Chondrocyte (in vitro differentiated cells): ENCODE measurements around the gene MSRB3. TPM values are rescaled to one million over a fixed set of nuclear protein-coding genes. Genes with fewer than 3 reads are reported as not detected.
A peak's percentile ranks its signal among the peaks of the same experiment; 100 is the strongest.

Experiments used
- DNase-seq: peaks from one replicate; pipeline ENCODE4 v3.0.0; 2021; ENCODE audit warnings: mixed read lengths, low spot score
- H3K27ac Mint-ChIP-seq: one replicate; pipeline ENCODE4 v1.8.0; 2021; ENCODE audit warnings: mild to moderate bottlenecking, moderate library complexity, mixed read lengths; ENCODE audit not compliant: unreplicated experiment
- H3K27me3 Mint-ChIP-seq: 2 replicates; pipeline ENCODE4 v1.8.0; 2021; ENCODE audit warnings: low read depth, mixed read lengths
- H3K36me3 Mint-ChIP-seq: 2 replicates; pipeline ENCODE4 v1.8.0; 2021; ENCODE audit warnings: low read depth, mixed read lengths
- H3K4me1 Mint-ChIP-seq: 2 replicates; pipeline ENCODE4 v1.8.0; 2021; ENCODE audit warnings: low read depth, mild to moderate bottlenecking, mixed read lengths
- H3K4me3 Mint-ChIP-seq: one replicate; pipeline ENCODE4 v1.8.0; 2021; ENCODE audit warnings: mild to moderate bottlenecking, moderate library complexity, mixed read lengths; ENCODE audit not compliant: unreplicated experiment
- H3K9me3 Mint-ChIP-seq: 2 replicates; pipeline ENCODE4 v1.8.0; 2021; ENCODE audit warnings: low read depth, mixed read lengths
- total RNA-seq: library from RNA; stranded (reverse); gene quantifications from 3 replicates; pipeline ENCODE4 v1.2.1, GENCODE V29; 2021
- TF ChIP-seq, protein P1 (sequence below): fragments of 200-600 bp; sonication (generic); IDR thresholded peaks from 2 replicates; pipeline ENCODE4 v1.5.0; 2021; ENCODE audit warnings: antibody characterized with exemption, mild to moderate bottlenecking, moderate library complexity

MSRB3 gene
- total RNA-seq, 1 donor from 2014 or later = 160 TPM

DNA sequence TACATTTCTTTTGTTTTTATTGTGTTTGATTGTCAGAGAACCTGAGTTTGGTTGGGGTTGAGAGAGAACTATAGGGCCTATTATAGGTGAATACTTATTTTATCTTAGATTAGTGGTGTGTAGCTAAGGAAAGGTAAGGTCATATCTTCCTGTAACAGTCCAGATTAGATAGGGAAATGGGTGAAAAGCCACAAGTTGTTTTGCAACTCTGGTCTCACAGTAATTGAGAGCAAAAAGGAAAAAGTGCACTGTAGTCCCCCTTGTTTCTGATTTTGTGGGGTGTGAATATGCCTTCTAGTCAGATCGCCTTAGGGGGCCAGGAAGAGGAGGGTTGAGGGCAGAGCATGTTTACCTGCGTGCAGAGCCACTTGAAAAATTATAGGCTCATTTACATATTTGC lies 8.9 kb downstream of the MSRB3 start:
- Mint-ChIP-seq H3K27me3 (no peaks in the 10 kb centered on the region), H3K4me1 (peaks cover 24% of the 10 kb centered on the region), H3K36me3 (no peaks in the 10 kb centered on the region), H3K9me3 (no peaks in the 10 kb centered on the region), H3K27ac (peak overlapping the region; percentile 4), H3K4me3 (no peak overlapping the region)
- TF ChIP-seq, protein P1, sequence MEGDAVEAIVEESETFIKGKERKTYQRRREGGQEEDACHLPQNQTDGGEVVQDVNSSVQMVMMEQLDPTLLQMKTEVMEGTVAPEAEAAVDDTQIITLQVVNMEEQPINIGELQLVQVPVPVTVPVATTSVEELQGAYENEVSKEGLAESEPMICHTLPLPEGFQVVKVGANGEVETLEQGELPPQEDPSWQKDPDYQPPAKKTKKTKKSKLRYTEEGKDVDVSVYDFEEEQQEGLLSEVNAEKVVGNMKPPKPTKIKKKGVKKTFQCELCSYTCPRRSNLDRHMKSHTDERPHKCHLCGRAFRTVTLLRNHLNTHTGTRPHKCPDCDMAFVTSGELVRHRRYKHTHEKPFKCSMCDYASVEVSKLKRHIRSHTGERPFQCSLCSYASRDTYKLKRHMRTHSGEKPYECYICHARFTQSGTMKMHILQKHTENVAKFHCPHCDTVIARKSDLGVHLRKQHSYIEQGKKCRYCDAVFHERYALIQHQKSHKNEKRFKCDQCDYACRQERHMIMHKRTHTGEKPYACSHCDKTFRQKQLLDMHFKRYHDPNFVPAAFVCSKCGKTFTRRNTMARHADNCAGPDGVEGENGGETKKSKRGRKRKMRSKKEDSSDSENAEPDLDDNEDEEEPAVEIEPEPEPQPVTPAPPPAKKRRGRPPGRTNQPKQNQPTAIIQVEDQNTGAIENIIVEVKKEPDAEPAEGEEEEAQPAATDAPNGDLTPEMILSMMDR = no peak
- no peak for DNase-seq

DNA sequence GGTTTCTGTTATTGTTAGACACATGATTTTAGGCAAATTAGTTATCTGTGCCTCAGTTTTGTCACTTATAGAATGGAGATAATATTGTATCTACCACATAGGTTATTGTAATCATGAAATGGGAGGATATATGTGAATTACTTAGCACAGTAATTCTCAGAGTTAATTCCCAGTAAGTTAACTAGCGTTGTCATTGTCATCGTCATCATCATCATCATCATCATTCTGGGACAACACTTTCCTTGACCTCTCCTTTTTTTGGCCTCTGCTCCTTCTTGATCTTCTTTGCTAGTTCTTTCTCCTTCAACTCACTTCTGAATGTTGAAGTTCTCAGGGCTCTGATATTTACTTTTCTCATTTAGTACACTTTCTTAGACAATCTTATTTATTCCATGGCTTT lies 13.8 kb downstream of the MSRB3 start:
- Mint-ChIP-seq H3K4me1 (peaks cover 30% of the 10 kb centered on the region), H3K4me3 (no peak overlapping the region), H3K27me3 (no peaks in the 10 kb centered on the region), H3K9me3 (peaks cover 5% of the 10 kb centered on the region), H3K36me3 (peaks cover 3% of the 10 kb centered on the region), H3K27ac (no peak overlapping the region)
- TF ChIP-seq, protein P1 = no peak
- no peak for DNase-seq

DNA sequence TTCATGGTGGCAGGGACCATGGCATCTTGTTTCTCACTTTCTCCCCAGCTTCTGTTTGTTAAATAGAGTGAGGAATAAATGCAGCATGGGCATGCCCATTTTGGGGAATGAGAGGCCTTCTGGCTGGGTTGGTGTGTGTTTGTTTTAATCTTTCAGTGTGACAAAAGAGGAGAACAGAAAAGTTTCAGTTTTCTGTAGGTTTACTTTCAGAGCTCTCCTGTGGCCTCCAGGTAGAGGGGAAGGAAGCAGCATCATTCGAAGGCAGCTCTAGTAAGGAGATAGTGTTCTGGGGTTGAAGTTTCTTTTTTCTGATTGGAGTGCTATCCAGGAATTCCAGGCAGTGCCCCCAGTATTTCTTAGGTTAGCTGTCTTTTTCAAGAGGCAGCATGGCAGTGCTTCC lies 15.3 kb downstream of the MSRB3 start:
- H3K27me3 Mint-ChIP-seq = no peaks in the 10 kb centered on the region
- peaks cover 3% of the 10 kb centered on the region for H3K36me3 Mint-ChIP-seq
- no peak for DNase-seq
- H3K27ac Mint-ChIP-seq = no peak overlapping the region
- peaks cover 27% of the 10 kb centered on the region for H3K4me1 Mint-ChIP-seq
- H3K4me3 Mint-ChIP-seq = no peak overlapping the region
- H3K9me3 Mint-ChIP-seq = peaks cover 5% of the 10 kb centered on the region
- TF ChIP-seq, protein P1 = no peak

DNA sequence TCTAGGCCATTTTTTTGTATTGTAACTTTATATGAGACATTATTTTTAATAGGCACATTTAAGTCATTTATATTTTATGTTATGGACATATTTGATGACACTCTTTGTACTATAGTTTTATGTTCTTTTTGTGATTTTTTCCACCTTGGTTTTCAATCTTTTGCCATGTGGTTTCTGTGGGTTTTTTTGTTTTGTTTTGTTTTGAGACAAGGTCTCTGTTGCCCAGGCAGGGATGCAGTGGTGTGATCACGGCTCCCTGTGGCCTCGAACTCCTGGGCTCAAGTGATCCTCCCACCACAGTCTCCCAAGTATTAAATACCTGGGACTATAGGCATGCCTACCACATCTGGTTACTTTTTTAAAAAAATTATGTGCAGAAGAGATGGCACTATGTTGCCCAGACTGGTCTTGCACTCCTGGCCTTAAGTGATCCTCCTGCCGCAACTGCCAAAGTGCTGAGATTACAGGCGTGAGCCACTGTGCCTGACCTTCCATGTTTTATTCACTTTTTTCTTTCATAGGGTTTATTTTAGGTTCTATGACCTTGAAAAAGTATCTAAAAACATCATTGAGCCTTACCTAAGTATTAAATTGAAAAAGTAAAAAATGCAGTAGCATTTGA lies 16.3 kb downstream of the MSRB3 start:
- DNase-seq = no peak
- Mint-ChIP-seq H3K9me3 (peaks cover 5% of the 10 kb centered on the region), H3K27me3 (no peaks in the 10 kb centered on the region), H3K4me1 (peaks cover 35% of the 10 kb centered on the region), H3K4me3 (no peak overlapping the region), H3K36me3 (peaks cover 3% of the 10 kb centered on the region), H3K27ac (no peak overlapping the region)
- TF ChIP-seq, protein P1 = no peak

DNA sequence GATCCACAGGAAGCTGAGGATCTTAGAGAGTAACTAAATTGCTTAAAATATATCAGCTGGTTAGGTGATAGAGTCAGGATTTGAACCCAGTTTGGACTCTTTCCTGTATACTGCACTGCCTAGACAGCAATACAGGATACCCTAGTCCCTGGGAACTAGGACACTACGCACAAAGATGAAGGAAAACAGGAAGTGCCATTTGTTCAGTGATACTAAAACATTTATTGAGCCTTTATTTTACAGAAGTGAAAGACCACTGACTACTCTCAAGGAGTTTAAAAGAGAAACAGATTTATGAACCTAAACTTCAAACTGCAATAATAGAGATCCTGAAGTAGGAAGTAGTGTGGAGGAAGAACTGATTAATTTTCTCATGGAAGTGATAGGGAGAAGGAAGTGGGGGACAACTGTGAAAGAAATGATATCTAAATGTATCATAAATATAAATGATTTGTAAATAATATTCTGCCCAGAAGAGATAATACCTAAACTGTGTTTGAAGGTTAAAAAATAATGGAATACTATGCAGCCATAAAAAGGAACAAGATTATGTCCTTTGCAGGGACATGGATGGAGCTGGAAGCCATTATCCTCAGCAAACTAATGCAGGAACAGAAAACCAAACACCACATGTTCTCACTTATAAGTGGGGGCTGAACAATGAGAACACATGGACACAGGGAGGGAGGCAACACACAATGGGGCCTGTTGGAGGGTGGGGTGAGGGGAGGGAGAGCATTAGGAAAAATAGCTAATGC lies 18.2 kb downstream of the MSRB3 start:
- Mint-ChIP-seq H3K4me3 (no peak overlapping the region), H3K36me3 (peaks cover 3% of the 10 kb centered on the region), H3K9me3 (peaks cover 5% of the 10 kb centered on the region), H3K27me3 (no peaks in the 10 kb centered on the region), H3K27ac (no peak overlapping the region), H3K4me1 (peaks cover 37% of the 10 kb centered on the region)
- TF ChIP-seq, protein P1 = no peak
- no peak for DNase-seq
